Astrocyte (in vitro differentiated cells and primary cell): ENCODE results near the gene SNAPIN. TPM values are rescaled to one million over a fixed set of nuclear protein-coding genes. Genes with fewer than 3 reads are reported as not detected.

Source experiments
- DNase-seq: peaks from one replicate; pipeline ENCODE4 v3.0.0-alpha.2; 2010; ENCODE audit warnings: low read depth
- FAIRE-seq: peaks from 2 replicates; lab custom pipeline; 2011; peaks lifted over from hg19 to GRCh38; lab: Jason Lieb, UNC
- H2AFZ ChIP-seq: 2 replicates; pipeline ENCODE4 v1.6.0; 2012; ENCODE audit warnings: low read depth, low read length, inconsistent platforms
- H3K27ac ChIP-seq: 2 replicates; pipeline ENCODE4 v1.5.1; 2011; ENCODE audit warnings: low read depth, low read length, inconsistent platforms
- H3K27me3 ChIP-seq: 2 replicates; pipeline ENCODE4 v1.6.0; 2011; ENCODE audit warnings: low read length, inconsistent platforms; ENCODE audit not compliant: insufficient read depth
- H3K36me3 ChIP-seq: 2 replicates; pipeline ENCODE4 v1.5.1; 2011; ENCODE audit warnings: low read length, inconsistent platforms; ENCODE audit not compliant: insufficient read depth
- H3K4me1 ChIP-seq: 2 replicates; pipeline ENCODE4 v1.5.1; 2011; ENCODE audit warnings: low read length, inconsistent platforms; ENCODE audit not compliant: insufficient read depth
- H3K4me2 ChIP-seq: 2 replicates; pipeline ENCODE4 v1.6.0; 2012; ENCODE audit warnings: low read length, inconsistent platforms
- H3K4me3 ChIP-seq: 2 replicates; pipeline ENCODE4 v1.5.1; 2011; ENCODE audit warnings: low read depth, mild to moderate bottlenecking, low read length, inconsistent platforms; ENCODE audit not compliant: insufficient read depth
- H3K79me2 ChIP-seq: 2 replicates; pipeline ENCODE4 v1.6.0; 2012; ENCODE audit warnings: mild to moderate bottlenecking, low read length, inconsistent platforms; ENCODE audit not compliant: insufficient read depth
- H3K9ac ChIP-seq: 2 replicates; pipeline ENCODE4 v1.6.0; 2012; ENCODE audit warnings: mild to moderate bottlenecking, low read length, inconsistent platforms
- H3K9me3 ChIP-seq: 2 replicates; pipeline ENCODE4 v1.5.1; 2012; ENCODE audit warnings: low read depth, mild to moderate bottlenecking, low read length, inconsistent platforms; ENCODE audit not compliant: insufficient read depth
- H4K20me1 ChIP-seq: 2 replicates; pipeline ENCODE4 v1.6.0; 2012; ENCODE audit warnings: low read length, inconsistent platforms; ENCODE audit not compliant: insufficient read depth
- H3K27ac Mint-ChIP-seq: one replicate; pipeline ENCODE4 v1.8.0; 2021; ENCODE audit warnings: mild to moderate bottlenecking, mixed read lengths; ENCODE audit not compliant: unreplicated experiment
- H3K27me3 Mint-ChIP-seq: one replicate; pipeline ENCODE4 v1.8.0; 2021; ENCODE audit warnings: low read depth, mixed read lengths; ENCODE audit not compliant: unreplicated experiment
- H3K36me3 Mint-ChIP-seq: one replicate; pipeline ENCODE4 v1.8.0; 2021; ENCODE audit warnings: low read depth, mixed read lengths; ENCODE audit not compliant: unreplicated experiment
- H3K4me1 Mint-ChIP-seq: one replicate; pipeline ENCODE4 v1.8.0; 2021; ENCODE audit warnings: low read depth, mixed read lengths; ENCODE audit not compliant: unreplicated experiment
- H3K4me3 Mint-ChIP-seq: one replicate; pipeline ENCODE4 v1.8.0; 2021; ENCODE audit warnings: mild to moderate bottlenecking, moderate library complexity, mixed read lengths; ENCODE audit not compliant: unreplicated experiment
- H3K9me3 Mint-ChIP-seq: one replicate; pipeline ENCODE4 v1.8.0; 2021; ENCODE audit warnings: mild to moderate bottlenecking, mixed read lengths; ENCODE audit not compliant: unreplicated experiment
- EZH2 ChIP-seq: IDR thresholded peaks from 2 replicates; pipeline ENCODE4 v1.6.1; 2012; ENCODE audit warnings: mild to moderate bottlenecking, low read length, inconsistent platforms; ENCODE audit not compliant: insufficient read depth
- total RNA-seq: library from RNA; stranded (reverse); gene quantifications from 2 replicates; pipeline ENCODE4 v1.2.1, GENCODE V29; 2021
- TF ChIP-seq, protein P1 (sequence below): IDR thresholded peaks from 2 replicates; pipeline ENCODE4 v1.5.1; 2011; ENCODE audit warnings: low read depth, mild to moderate bottlenecking, inconsistent platforms, low read length, moderate library complexity; ENCODE audit not compliant: insufficient read depth

The SNAPIN gene
- total RNA-seq, 1 donor from 2014 or later = 31.3 TPM

GRCh38 chr1:153679337-153680119, 21.0 kb downstream of the SNAPIN start:
- Histone ChIP-seq H3K4me3 (peak overlapping the region; percentile 44), H3K4me2 (peak overlapping the region; percentile 84), H2AFZ (peak overlapping the region; percentile 69), H3K27ac (no peak overlapping the region), H3K27me3 (peaks cover 43% of the 10 kb centered on the region), H3K4me1 (peaks cover 16% of the 10 kb centered on the region), H3K79me2 (no peaks in the 10 kb centered on the region), H3K9ac (no peak overlapping the region), H4K20me1 (no peaks in the 10 kb centered on the region), H3K36me3 (no peaks in the 10 kb centered on the region), H3K9me3 (no peaks in the 10 kb centered on the region)
- H3K4me1 Mint-ChIP-seq = peaks cover 11% of the 10 kb centered on the region
- peaks cover 2% of the 10 kb centered on the region for H3K9me3 Mint-ChIP-seq
- no peaks in the 10 kb centered on the region for H3K36me3 Mint-ChIP-seq
- no peak for DNase-seq
- peak overlapping the region; percentile 22 for H3K4me3 Mint-ChIP-seq
- peaks cover 52% of the 10 kb centered on the region for H3K27me3 Mint-ChIP-seq
- peak; percentile 89 for TF ChIP-seq EZH2
- TF ChIP-seq, protein P1, sequence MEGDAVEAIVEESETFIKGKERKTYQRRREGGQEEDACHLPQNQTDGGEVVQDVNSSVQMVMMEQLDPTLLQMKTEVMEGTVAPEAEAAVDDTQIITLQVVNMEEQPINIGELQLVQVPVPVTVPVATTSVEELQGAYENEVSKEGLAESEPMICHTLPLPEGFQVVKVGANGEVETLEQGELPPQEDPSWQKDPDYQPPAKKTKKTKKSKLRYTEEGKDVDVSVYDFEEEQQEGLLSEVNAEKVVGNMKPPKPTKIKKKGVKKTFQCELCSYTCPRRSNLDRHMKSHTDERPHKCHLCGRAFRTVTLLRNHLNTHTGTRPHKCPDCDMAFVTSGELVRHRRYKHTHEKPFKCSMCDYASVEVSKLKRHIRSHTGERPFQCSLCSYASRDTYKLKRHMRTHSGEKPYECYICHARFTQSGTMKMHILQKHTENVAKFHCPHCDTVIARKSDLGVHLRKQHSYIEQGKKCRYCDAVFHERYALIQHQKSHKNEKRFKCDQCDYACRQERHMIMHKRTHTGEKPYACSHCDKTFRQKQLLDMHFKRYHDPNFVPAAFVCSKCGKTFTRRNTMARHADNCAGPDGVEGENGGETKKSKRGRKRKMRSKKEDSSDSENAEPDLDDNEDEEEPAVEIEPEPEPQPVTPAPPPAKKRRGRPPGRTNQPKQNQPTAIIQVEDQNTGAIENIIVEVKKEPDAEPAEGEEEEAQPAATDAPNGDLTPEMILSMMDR = no peak
- no peak overlapping the region for H3K27ac Mint-ChIP-seq
- FAIRE-seq = no peak

- no peak overlapping the region for H3K27ac ChIP-seq
- no peaks in the 10 kb centered on the region for H3K36me3 ChIP-seq
- no peak overlapping the region for H3K9ac ChIP-seq
- peaks cover 2% of the 10 kb centered on the region for H3K9me3 Mint-ChIP-seq
- no peaks in the 10 kb centered on the region for H3K9me3 ChIP-seq
- peaks cover 16% of the 10 kb centered on the region for H3K4me1 ChIP-seq
- FAIRE-seq (no peak), DNase-seq (no peak)
- H3K4me1 Mint-ChIP-seq = peaks cover 13% of the 10 kb centered on the region
- TF ChIP-seq, protein P1 = no peak
- TF ChIP-seq EZH2 = no peak
- H3K4me2 ChIP-seq = peak overlapping the region; percentile 84
- H3K27ac Mint-ChIP-seq = no peak overlapping the region
- no peaks in the 10 kb centered on the region for H3K36me3 Mint-ChIP-seq
- H2AFZ ChIP-seq = no peak overlapping the region
- H3K27me3 ChIP-seq = peaks cover 44% of the 10 kb centered on the region
- H4K20me1 ChIP-seq = no peaks in the 10 kb centered on the region
- H3K4me3 Mint-ChIP-seq = peak overlapping the region; percentile 69
- H3K4me3 ChIP-seq = no peak overlapping the region
- H3K79me2 ChIP-seq = no peaks in the 10 kb centered on the region
- peaks cover 52% of the 10 kb centered on the region for H3K27me3 Mint-ChIP-seq
These were observed 21.6 kb downstream of the SNAPIN start for GRCh38 chr1:153680120-153680403.

DNA sequence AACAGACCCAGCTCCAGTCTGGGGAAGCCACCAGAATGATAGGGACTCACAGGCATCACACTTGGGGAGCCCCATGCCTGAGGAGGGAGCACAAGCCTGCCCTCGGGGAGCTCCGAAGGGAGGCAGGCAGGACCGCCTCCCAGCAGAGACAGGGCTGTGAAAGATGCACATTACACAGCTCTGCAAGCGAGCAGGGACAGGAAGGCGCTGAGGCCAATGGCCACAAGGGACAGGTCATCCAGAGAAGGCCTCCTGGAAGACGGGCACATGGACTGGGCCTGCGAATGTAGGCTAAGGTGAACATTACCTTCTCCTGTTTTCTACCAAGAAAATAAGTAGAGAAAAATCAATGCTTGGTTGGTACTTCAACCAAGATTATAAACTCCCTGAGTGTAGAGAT, 24.2 kb downstream of the SNAPIN start:
- Histone ChIP-seq H3K36me3 (no peaks in the 10 kb centered on the region), H2AFZ (no peak overlapping the region), H3K4me1 (peaks cover 16% of the 10 kb centered on the region), H3K9me3 (no peaks in the 10 kb centered on the region), H3K4me2 (no peak overlapping the region), H3K27me3 (peaks cover 48% of the 10 kb centered on the region), H3K27ac (no peak overlapping the region), H3K4me3 (no peak overlapping the region), H4K20me1 (no peaks in the 10 kb centered on the region), H3K9ac (no peak overlapping the region), H3K79me2 (no peaks in the 10 kb centered on the region)
- Mint-ChIP-seq H3K4me3 (no peak overlapping the region), H3K27me3 (peaks cover 56% of the 10 kb centered on the region), H3K27ac (no peak overlapping the region), H3K36me3 (no peaks in the 10 kb centered on the region), H3K9me3 (peaks cover 2% of the 10 kb centered on the region), H3K4me1 (peaks cover 14% of the 10 kb centered on the region)
- TF ChIP-seq, protein P1 = no peak
- TF ChIP-seq EZH2 = no peak
- FAIRE-seq (no peak), DNase-seq (no peak)
